Spleen (tissue), 7 donors: Measurements from ENCODE around the gene KPRP.

Experiments
- CTCF ChIP-seq, 11 experiments: fragments of 200-600 bp in 7 of 11; fragments of 450-650 bp in 4 of 11; sonication (generic) in 4 of 11; IDR thresholded peaks in 8 of 11; conservative IDR thresholded peaks in 3 of 11; 1 replicate in 7 of 11; 2 replicates in 4 of 11; pipeline versions ENCODE4 v1.4.0 to v1.8.0; 2016 to 2021; ENCODE audit warnings: antibody characterized with exemption in 11 of 11, inconsistent platforms in 4 of 11, mild to moderate bottlenecking in 1 of 11
- POLR2A ChIP-seq, 3 donors: fragments of 450-650 bp; IDR thresholded peaks; one replicate each; pipeline ENCODE4 v1.5.1; 2017; ENCODE audit warnings: antibody characterized with exemption in 3 of 3, mild to moderate bottlenecking in 1 of 3
- POLR2AphosphoS5 ChIP-seq, 3 donors: sonication (generic); formaldehyde crosslinking; IDR thresholded peaks; one replicate each; pipeline ENCODE4 v1.5.1; 2017; ENCODE audit warnings: antibody characterized with exemption in 3 of 3
- donor health status: DM: no; HTN: no; CAD: no; lungs with moderate emphysema.
- donor health status: DM: no; HTN: no; CAD: no.
- donor health status: DM: no; HTN: no; CAD: no.

- no peak for TF ChIP-seq POLR2A (IDR thresholded peaks at IDR 0.05)
- TF ChIP-seq CTCF (IDR thresholded peaks at IDR 0.05 in 8 of 11, conservative IDR thresholded peaks at IDR 0.05 in 3 of 11) = no peak
- no peak for TF ChIP-seq POLR2AphosphoS5 (IDR thresholded peaks at IDR 0.05)
These were observed 53.2 kb downstream of the KPRP start for GRCh38 chr1:152811050-152811449.
